MM.1S (cell line): Measurements from ENCODE around the gene CHD2.

Experiments used
- EZH2 ChIP-seq: fragments of 300-600 bp; sonication (generic); optimal IDR thresholded peaks from 2 replicates; pipeline ENCODE3; 2017; ENCODE audit warnings: low read depth, mild to moderate bottlenecking, antibody characterized with exemption, low read length, mixed read lengths
- TF ChIP-seq, protein P1 (sequence below): fragments of 300-600 bp; sonication (generic); IDR thresholded peaks from 2 replicates; pipeline ENCODE4 v1.5.1; 2016; ENCODE audit warnings: antibody characterized with exemption, low read length, mixed read lengths

DNA sequence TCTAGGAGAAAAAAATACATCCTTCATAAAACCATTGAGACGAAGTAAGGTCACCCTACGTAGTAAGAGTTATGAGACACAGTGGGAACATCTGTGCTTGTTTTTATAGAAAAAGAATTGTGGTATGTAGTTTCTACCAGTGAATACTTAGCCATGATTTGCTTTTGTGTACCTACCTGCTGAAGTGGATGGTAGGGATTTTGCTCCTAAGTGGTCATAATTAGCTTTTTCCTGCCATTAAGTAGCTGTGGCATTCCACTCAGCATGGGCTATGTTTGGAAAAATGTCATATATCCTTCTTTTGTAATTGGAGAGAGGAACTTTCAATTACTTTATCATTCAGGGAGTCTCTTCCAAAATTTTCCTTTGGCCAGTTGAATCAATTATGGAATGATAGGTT lies 63.7 kb downstream of the CHD2 start:
- TF ChIP-seq, protein P1, sequence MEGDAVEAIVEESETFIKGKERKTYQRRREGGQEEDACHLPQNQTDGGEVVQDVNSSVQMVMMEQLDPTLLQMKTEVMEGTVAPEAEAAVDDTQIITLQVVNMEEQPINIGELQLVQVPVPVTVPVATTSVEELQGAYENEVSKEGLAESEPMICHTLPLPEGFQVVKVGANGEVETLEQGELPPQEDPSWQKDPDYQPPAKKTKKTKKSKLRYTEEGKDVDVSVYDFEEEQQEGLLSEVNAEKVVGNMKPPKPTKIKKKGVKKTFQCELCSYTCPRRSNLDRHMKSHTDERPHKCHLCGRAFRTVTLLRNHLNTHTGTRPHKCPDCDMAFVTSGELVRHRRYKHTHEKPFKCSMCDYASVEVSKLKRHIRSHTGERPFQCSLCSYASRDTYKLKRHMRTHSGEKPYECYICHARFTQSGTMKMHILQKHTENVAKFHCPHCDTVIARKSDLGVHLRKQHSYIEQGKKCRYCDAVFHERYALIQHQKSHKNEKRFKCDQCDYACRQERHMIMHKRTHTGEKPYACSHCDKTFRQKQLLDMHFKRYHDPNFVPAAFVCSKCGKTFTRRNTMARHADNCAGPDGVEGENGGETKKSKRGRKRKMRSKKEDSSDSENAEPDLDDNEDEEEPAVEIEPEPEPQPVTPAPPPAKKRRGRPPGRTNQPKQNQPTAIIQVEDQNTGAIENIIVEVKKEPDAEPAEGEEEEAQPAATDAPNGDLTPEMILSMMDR = no peak
- TF ChIP-seq EZH2 = no peak
